GM12878 (cell line): ENCODE measurements around the gene ACADS. TPM values are rescaled to one million over a fixed set of nuclear protein-coding genes. Genes with fewer than 3 reads are reported as not detected.
A peak's percentile ranks its signal among the peaks of the same experiment; 100 is the strongest.

Experiments used
- ATAC-seq: fragments of 200-7000 bp; cut with Tn5 transposase; 3 replicates; pipeline ENCODE4 v1.9.1; 2020; ENCODE audit warnings: mild to moderate bottlenecking, moderate library complexity
- BruUV-seq: library from RNA; stranded (reverse); fragments of 400-500 nt; replicated peaks from 2 replicates; lab custom pipeline; 2021; lab: Mats Ljungman, UMichigan
- CTCF ChIA-PET: fragments of 300-600 bp; sonication (Branson Sonifier 250); formaldehyde crosslinking; extraction: SDS; loops from one replicate; lab custom pipeline; 2021; ENCODE audit warnings: inconsistent platforms; lab: Yijun Ruan, JAX
- POLR2A ChIA-PET: fragments of 350-600 bp; formaldehyde crosslinking; extraction: SDS; loops from one replicate; lab custom pipeline; 2021; ENCODE audit warnings: inconsistent platforms; lab: Charles Lee
- RAD21 ChIA-PET: fragments of 300-600 bp; sonication (Branson Sonifier 250); formaldehyde crosslinking; loops from one replicate; lab custom pipeline; 2023; ENCODE audit warnings: antibody characterized with exemption; ENCODE audit not compliant: unreplicated experiment; lab: Charles Lee
- SMC1A ChIA-PET: fragments of 300-600 bp; sonication (Branson Sonifier 250); formaldehyde crosslinking; loops from one replicate; lab custom pipeline; 2023; ENCODE audit not compliant: unreplicated experiment, uncharacterized antibody; lab: Charles Lee
- DNase-seq: peaks from one replicate; pipeline ENCODE4 v3.0.0-alpha.2; 2011; ENCODE audit warnings: low read depth, low spot score
- FAIRE-seq: peaks from 3 replicates; lab custom pipeline; 2011; peaks lifted over from hg19 to GRCh38; lab: Jason Lieb, UNC
- H2AFZ ChIP-seq: 2 replicates; pipeline ENCODE4 v1.6.0; 2011; ENCODE audit warnings: low read depth, low read length, control low read depth; ENCODE audit not compliant: control insufficient read depth
- H3K27ac ChIP-seq: 2 replicates; pipeline ENCODE4 v1.5.1; 2011; ENCODE audit warnings: control low read depth; ENCODE audit not compliant: control insufficient read depth, insufficient read depth
- H3K27me3 ChIP-seq, 2 experiments: replicated peaks in 1 of 2; 2 replicates each; pipeline versions ENCODE4 v1.6.0 to v1.6.1; 2011; ENCODE audit warnings: low read length in 1 of 2; ENCODE audit not compliant: control insufficient read depth in 2 of 2, insufficient read depth in 2 of 2
- H3K36me3 ChIP-seq, 2 experiments: 2 replicates each; pipeline ENCODE4 v1.5.1; 2011; ENCODE audit warnings: low read length in 1 of 2; ENCODE audit not compliant: control insufficient read depth in 2 of 2, insufficient read depth in 2 of 2
- H3K4me1 ChIP-seq: 2 replicates; pipeline ENCODE4 v1.6.1; 2011; ENCODE audit warnings: mild to moderate bottlenecking, low read length, moderate library complexity, mixed read lengths; ENCODE audit not compliant: control insufficient read depth, insufficient read depth
- H3K4me2 ChIP-seq: 2 replicates; pipeline ENCODE4 v1.6.0; 2011; ENCODE audit warnings: control low read depth; ENCODE audit not compliant: control insufficient read depth, insufficient read depth
- H3K4me3 ChIP-seq: fragments of 200-600 bp; sonication (generic); 2 replicates; pipeline ENCODE4 v1.5.1; 2016
- H3K79me2 ChIP-seq: 2 replicates; pipeline ENCODE4 v1.6.0; 2011; ENCODE audit warnings: low read length; ENCODE audit not compliant: control insufficient read depth, insufficient read depth
- H3K9ac ChIP-seq: 2 replicates; pipeline ENCODE4 v1.8.0; 2011; ENCODE audit warnings: low read length, control low read depth, mixed read lengths; ENCODE audit not compliant: control insufficient read depth, insufficient read depth
- H3K9me3 ChIP-seq: replicated peaks from 3 replicates; pipeline ENCODE4 v1.5.1; 2011; ENCODE audit warnings: mild to moderate bottlenecking, low read length; ENCODE audit not compliant: control insufficient read depth, insufficient read depth
- H4K20me1 ChIP-seq: 2 replicates; pipeline ENCODE4 v1.6.0; 2011; ENCODE audit not compliant: control insufficient read depth, insufficient read depth
- BCLAF1 ChIP-seq: fragments of 450-650 bp; IDR thresholded peaks from 2 replicates; pipeline ENCODE4 v1.6.1; 2017; ENCODE audit warnings: antibody characterized with exemption, mild to moderate bottlenecking, moderate library complexity
- E2F8 ChIP-seq: fragments of 450-650 bp; IDR thresholded peaks from 2 replicates; pipeline ENCODE4 v1.6.1; 2018; ENCODE audit warnings: mild to moderate bottlenecking, low read depth, moderate library complexity; ENCODE audit not compliant: partially characterized antibody
- EGR1 ChIP-seq, 2 experiments: IDR thresholded peaks; 1 replicate in 1 of 2; 2 replicates in 1 of 2; pipeline ENCODE4 v1.6.1; 2011 to 2012; ENCODE audit warnings: low read depth in 2 of 2, low read length in 2 of 2, borderline replicate concordance in 1 of 2, mild to moderate bottlenecking in 1 of 2, moderate library complexity in 1 of 2
- MXI1 ChIP-seq: fragments of 150-350 bp; IDR thresholded peaks from 2 replicates; pipeline ENCODE4 v1.6.1; 2011; ENCODE audit warnings: low read depth, mild to moderate bottlenecking, inconsistent platforms, low read length, improper control_type of control experiment
- POLR2A ChIP-seq: IDR thresholded peaks from 2 replicates; pipeline ENCODE4 v1.6.1; 2011; ENCODE audit warnings: low read depth, mild to moderate bottlenecking, low read length
- POLR2AphosphoS5 ChIP-seq: IDR thresholded peaks from 2 replicates; pipeline ENCODE4 v1.6.1; 2011; ENCODE audit warnings: mild to moderate bottlenecking, low read length, inconsistent platforms
- RFX5 ChIP-seq: IDR thresholded peaks from 2 replicates; pipeline ENCODE4 v1.6.1; 2011; ENCODE audit warnings: low read depth, low read length, improper control_type of control experiment
- SMAD5 ChIP-seq: IDR thresholded peaks from 2 replicates; pipeline ENCODE4 v1.6.1; 2016; ENCODE audit warnings: antibody characterized with exemption, low read depth
- SUPT20H ChIP-seq: IDR thresholded peaks from 2 replicates; pipeline ENCODE4 v1.6.1; 2011; ENCODE audit warnings: low read depth, mild to moderate bottlenecking, low read length, moderate library complexity, borderline replicate concordance; ENCODE audit not compliant: control insufficient read depth
- ZNF622 ChIP-seq: fragments of 450-650 bp; IDR thresholded peaks from 2 replicates; pipeline ENCODE4 v1.6.1; 2017; ENCODE audit warnings: mild to moderate bottlenecking, inconsistent platforms
- WGBS: methylation state at CpG from one replicate; pipeline ENCODE4 v1.1.6; 2016; ENCODE audit warnings: low lambda C conversion rate; ENCODE audit not compliant: insufficient replicate concordance, insufficient coverage; ENCODE audit errors: missing lambda C conversion rate; 5-methylcytosine and 5-hydroxymethylcytosine counted together
- in situ Hi-C: fragments of 300-500 bp; cut with MboI; formaldehyde crosslinking; loops from 9 replicates; pipeline ENCODE4 v1.14.3; 2018; ENCODE audit warnings: mixed read lengths
- intact Hi-C: fragments of 100-400 bp; cut with micrococcal nuclease; formaldehyde crosslinking; loops from one replicate; pipeline ENCODE4 v1.14.2; 2022; ENCODE audit not compliant: unreplicated experiment
- polyA plus RNA-seq, 11 experiments: library from polyadenylated mRNA; depleted of rRNA in 4 of 11; unstranded in 6 of 11; stranded (reverse) in 5 of 11; fragments of >200 nt; fragmentation: Nextera tagmentation in 4 of 11; fragmentation: Illumina TruSeq in 1 of 11; extraction: Ambion mirVana in 4 of 11; extraction: Trizol in 1 of 11; gene quantifications; 1 replicate in 1 of 11; 2 replicates in 10 of 11; pipeline versions ENCODE4 v1.2.1 to v1.2.3, GENCODE V29; 2011 to 2016; ENCODE audit warnings: inconsistent platforms in 2 of 11, missing spikeins in 2 of 11, low read depth in 1 of 11
- total RNA-seq, 4 experiments: library from RNA; depleted of rRNA in 3 of 4; stranded (reverse); fragments of >200 nt in 3 of 4; fragmentation: Illumina TruSeq in 1 of 4; extraction: Trizol in 1 of 4; gene quantifications; 2 replicates each; pipeline versions ENCODE4 v1.2.1 to v1.2.3, GENCODE V29; 2013 to 2021
- TF ChIP-seq, protein P1 (sequence below): fragments of 450-650 bp; formaldehyde crosslinking; IDR thresholded peaks from 2 replicates; pipeline ENCODE4 v1.4.0; 2022; ENCODE audit warnings: mild to moderate bottlenecking, moderate library complexity
- TF ChIP-seq, protein P2 (sequence below): fragments of 450-650 bp; IDR thresholded peaks from 2 replicates; pipeline ENCODE4 v1.6.1; 2016; ENCODE audit warnings: mild to moderate bottlenecking

ACADS gene
- total and polyA plus RNA-seq, 10 of the 15 experiments (the other 5 are each of a cell fraction or from before 2014, with no cell fraction given) = 0.05 to 18.1 (median 10.2) TPM

- Histone ChIP-seq H3K9me3 (no peaks in the 10 kb centered on the region), H3K79me2 (no peaks in the 10 kb centered on the region), H4K20me1 (no peaks in the 10 kb centered on the region), H3K36me3 (peaks cover 8 to 24% of the 10 kb centered on the region in 2 experiments), H3K27ac (0 out of 2 replicates have a peak overlapping the region, but pooled peaks have one; percentile 8), H3K4me3 (no peak overlapping the region), H3K9ac (no peak overlapping the region), H2AFZ (no peak overlapping the region), H3K27me3 (no peaks in the 10 kb centered on the region), H3K4me2 (peak overlapping the region; percentile 68), H3K4me1 (peaks cover 16% of the 10 kb centered on the region)
- in situ Hi-C loops (no loop called here), intact Hi-C loops (no loop called here)
- FAIRE-seq (no peak), DNase-seq (no peak), ATAC-seq (no peak)
- WGBS = 96% methylated on average over 10 of the region's 10 CpGs
- BruUV-seq = no TSS peak
- RAD21 ChIA-PET = interaction anchor here (1.1 to 2.0 kb wide), 3 partner anchors 9 to 251 kb away, joined by 4 to 5 read pairs (median 5); no protein-coding TSS in a partner anchor
- no peak for TF ChIP-seq E2F8
- no peak for TF ChIP-seq POLR2A
- TF ChIP-seq SUPT20H = no peak
- TF ChIP-seq, protein P1, sequence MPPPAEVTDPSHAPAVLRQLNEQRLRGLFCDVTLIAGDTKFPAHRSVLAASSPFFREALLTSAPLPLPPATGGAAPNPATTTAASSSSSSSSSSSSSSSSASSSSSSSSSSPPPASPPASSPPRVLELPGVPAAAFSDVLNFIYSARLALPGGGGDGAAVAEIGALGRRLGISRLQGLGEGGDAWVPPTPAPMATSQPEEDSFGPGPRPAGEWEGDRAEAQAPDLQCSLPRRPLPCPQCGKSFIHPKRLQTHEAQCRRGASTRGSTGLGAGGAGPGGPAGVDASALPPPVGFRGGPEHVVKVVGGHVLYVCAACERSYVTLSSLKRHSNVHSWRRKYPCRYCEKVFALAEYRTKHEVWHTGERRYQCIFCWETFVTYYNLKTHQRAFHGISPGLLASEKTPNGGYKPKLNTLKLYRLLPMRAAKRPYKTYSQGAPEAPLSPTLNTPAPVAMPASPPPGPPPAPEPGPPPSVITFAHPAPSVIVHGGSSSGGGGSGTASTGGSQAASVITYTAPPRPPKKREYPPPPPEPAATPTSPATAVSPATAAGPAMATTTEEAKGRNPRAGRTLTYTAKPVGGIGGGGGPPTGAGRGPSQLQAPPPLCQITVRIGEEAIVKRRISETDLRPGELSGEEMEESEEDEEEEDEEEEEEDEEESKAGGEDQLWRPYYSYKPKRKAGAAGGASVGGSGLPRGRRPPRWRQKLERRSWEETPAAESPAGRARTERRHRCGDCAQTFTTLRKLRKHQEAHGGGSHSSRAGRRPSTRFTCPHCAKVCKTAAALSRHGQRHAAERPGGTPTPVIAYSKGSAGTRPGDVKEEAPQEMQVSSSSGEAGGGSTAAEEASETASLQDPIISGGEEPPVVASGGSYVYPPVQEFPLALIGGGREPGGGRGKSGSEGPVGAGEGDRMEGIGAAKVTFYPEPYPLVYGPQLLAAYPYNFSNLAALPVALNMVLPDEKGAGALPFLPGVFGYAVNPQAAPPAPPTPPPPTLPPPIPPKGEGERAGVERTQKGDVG = no peak
- no peak for TF ChIP-seq MXI1
- TF ChIP-seq SMAD5 = no peak
- no peak for TF ChIP-seq BCLAF1
- no peak for TF ChIP-seq RFX5
- TF ChIP-seq, protein P2, sequence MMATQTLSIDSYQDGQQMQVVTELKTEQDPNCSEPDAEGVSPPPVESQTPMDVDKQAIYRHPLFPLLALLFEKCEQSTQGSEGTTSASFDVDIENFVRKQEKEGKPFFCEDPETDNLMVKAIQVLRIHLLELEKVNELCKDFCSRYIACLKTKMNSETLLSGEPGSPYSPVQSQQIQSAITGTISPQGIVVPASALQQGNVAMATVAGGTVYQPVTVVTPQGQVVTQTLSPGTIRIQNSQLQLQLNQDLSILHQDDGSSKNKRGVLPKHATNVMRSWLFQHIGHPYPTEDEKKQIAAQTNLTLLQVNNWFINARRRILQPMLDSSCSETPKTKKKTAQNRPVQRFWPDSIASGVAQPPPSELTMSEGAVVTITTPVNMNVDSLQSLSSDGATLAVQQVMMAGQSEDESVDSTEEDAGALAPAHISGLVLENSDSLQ = no peak
- no peak for TF ChIP-seq ZNF622
- TF ChIP-seq EGR1 (IDR thresholded peaks at IDR 0.05; ENCODE audit: borderline replicate concordance in 1 of 2, low read depth in 2 of 2, low read length in 2 of 2) = no peak
- no peak for TF ChIP-seq POLR2AphosphoS5
- CTCF ChIA-PET = interaction anchor here (0.9 to 3.8 kb wide), 5 partner anchors 72 to 251 kb away, joined by 3 to 19 read pairs (median 9); no protein-coding TSS in a partner anchor
- POLR2A ChIA-PET = no interaction called here
- SMC1A ChIA-PET = interaction anchor here (0.6 to 1.4 kb wide), 6 partner anchors 86 to 339 kb away, joined by 3 to 4 read pairs (median 3); no protein-coding TSS in a partner anchor
Measured at GRCh38 chr12:120720987-120721801, 4.4 kb upstream of the ACADS start.
